D721Med (cell line): ENCODE results near the gene TMBIM1.
A peak's percentile ranks its signal among the peaks of the same experiment; 100 is the strongest.

Source experiments
- DNase-seq: peaks from one replicate; pipeline ENCODE4 v3.0.0; 2011; ENCODE audit warnings: low spot score; ENCODE audit not compliant: insufficient read length
- FAIRE-seq: peaks from 2 replicates; lab custom pipeline; 2011; peaks lifted over from hg19 to GRCh38; lab: Jason Lieb, UNC
- TF ChIP-seq, protein P1 (sequence below): IDR thresholded peaks from 2 replicates; pipeline ENCODE4 v1.5.1; 2012; ENCODE audit warnings: mild to moderate bottlenecking, control low read depth; ENCODE audit not compliant: insufficient read depth; ENCODE audit errors: missing control alignments

The TMBIM1 gene, protein sequence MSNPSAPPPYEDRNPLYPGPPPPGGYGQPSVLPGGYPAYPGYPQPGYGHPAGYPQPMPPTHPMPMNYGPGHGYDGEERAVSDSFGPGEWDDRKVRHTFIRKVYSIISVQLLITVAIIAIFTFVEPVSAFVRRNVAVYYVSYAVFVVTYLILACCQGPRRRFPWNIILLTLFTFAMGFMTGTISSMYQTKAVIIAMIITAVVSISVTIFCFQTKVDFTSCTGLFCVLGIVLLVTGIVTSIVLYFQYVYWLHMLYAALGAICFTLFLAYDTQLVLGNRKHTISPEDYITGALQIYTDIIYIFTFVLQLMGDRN

DNA sequence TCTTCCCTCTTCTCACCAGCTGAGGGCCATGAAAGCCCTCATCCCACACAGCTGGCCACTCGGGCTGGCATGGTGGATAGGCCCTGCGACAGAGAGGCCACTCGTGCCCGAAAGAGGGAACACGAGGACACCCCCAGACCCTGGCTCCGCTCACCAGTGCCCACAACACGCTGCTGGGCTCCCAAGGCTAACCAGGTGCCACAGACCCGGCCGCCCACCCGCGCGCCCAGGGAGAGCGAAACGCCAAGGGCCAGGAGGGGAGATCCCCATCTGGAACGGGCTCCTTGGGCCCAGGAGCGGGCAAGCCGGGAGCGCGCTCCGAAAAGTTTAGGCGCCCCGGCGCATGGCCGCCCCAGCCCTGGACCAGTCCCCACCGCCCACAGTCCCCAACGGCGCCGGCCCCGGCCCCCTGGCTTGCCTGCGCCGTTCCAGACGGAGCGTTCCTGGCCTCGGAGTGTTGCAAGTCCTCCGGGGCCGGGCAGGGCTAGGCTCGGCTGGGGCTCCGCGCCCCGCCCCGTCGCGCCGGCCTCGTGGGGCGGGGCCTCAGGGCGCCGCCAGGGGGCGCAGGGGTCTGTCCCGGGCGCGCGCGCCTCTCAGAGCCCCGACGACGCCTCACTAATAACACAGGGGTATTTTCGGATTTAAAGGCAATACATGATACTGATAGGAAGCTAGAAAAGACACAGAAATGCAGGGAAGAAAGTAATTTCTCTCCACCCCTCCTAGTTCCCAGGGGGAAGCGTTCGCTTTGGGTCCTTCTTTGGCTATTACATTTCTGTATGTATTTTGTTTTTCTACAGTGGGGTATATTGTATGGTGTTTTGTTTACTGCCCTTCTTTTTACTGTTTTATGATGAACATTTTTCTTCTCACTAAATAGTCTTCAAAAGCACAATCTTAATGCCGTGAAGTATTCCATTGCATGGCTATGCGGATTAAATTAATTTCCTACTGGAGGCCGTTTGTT lies at the start of gene TMBIM1:
Gene TMBIM1, minus strand, starts transcription at position 456 of the 967 bp plus-strand sequence. CDS start 10,362 bp downstream, outside the sequence.
- FAIRE-seq (no peak), DNase-seq (peak; percentile 97)
- TF ChIP-seq, protein P1, sequence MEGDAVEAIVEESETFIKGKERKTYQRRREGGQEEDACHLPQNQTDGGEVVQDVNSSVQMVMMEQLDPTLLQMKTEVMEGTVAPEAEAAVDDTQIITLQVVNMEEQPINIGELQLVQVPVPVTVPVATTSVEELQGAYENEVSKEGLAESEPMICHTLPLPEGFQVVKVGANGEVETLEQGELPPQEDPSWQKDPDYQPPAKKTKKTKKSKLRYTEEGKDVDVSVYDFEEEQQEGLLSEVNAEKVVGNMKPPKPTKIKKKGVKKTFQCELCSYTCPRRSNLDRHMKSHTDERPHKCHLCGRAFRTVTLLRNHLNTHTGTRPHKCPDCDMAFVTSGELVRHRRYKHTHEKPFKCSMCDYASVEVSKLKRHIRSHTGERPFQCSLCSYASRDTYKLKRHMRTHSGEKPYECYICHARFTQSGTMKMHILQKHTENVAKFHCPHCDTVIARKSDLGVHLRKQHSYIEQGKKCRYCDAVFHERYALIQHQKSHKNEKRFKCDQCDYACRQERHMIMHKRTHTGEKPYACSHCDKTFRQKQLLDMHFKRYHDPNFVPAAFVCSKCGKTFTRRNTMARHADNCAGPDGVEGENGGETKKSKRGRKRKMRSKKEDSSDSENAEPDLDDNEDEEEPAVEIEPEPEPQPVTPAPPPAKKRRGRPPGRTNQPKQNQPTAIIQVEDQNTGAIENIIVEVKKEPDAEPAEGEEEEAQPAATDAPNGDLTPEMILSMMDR, result peak; percentile 66

DNA sequence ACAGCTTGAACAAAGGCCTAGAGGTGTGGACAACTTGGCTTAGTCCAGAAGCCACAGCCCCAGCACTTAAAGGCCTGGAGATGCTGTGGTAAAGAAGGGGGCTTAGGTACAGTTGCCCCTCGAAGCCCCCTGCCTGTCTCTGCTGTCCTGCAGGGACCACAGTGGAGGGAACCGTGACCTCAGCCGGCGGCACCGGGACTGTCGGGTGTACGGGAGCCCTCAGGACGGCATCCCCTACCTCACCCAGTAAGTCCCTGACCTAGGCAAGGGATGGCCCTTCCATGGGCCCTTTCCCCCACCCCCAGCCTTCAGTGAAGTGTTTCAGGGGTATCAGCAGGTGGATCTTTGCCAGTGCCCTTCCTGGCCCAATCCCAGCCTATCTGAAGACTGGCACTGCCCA lies 49.1 kb upstream of the TMBIM1 start:
- TF ChIP-seq, protein P1, result no peak
- FAIRE-seq (no peak), DNase-seq (no peak)

DNA sequence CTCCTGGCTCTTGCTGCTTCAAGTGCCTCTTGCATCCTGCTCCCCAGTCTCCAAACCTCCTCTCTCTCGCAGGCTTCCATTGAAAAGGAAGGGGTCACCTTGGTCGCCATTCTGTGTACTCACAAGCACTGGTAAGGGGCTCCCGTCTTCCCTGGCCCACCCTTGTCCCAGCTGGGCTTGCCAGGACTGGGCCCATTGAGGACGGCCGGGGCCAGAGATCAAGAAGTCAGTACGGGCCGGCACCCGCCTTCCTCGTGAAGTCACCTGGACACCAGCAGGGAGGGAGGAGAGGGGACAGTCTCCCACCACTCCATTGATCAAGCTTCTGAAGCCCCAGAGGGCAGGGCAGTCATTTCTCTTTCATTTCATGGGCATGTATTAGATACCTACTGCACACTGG lies 48.4 kb upstream of the TMBIM1 start:
- TF ChIP-seq, protein P1, result no peak
- FAIRE-seq, result no peak

DNA sequence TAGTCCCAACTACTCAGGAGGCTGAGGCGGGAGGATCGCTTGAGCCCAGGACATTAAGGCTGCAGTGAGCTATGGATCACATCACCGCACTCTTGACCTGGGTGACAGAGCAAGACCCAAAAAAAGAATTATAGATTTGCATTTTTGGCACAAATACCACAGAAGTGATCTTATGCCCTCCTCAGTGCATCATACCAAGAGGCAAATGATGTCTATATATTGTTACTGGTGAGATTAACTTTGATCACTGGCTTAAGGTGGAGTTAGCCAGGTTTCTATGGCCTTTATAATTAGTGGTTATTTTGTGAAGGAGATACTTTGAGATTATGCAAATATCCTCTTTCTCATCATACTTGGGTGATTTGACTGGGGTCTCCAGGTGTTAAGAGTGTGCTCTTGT lies 42.2 kb upstream of the TMBIM1 start:
- no peak for FAIRE-seq
- TF ChIP-seq, protein P1, result no peak
- DNase-seq, result no peak

More for the DNA sequence above, 48.4 kb upstream of the TMBIM1 start:
- DNase-seq, result no peak

DNA sequence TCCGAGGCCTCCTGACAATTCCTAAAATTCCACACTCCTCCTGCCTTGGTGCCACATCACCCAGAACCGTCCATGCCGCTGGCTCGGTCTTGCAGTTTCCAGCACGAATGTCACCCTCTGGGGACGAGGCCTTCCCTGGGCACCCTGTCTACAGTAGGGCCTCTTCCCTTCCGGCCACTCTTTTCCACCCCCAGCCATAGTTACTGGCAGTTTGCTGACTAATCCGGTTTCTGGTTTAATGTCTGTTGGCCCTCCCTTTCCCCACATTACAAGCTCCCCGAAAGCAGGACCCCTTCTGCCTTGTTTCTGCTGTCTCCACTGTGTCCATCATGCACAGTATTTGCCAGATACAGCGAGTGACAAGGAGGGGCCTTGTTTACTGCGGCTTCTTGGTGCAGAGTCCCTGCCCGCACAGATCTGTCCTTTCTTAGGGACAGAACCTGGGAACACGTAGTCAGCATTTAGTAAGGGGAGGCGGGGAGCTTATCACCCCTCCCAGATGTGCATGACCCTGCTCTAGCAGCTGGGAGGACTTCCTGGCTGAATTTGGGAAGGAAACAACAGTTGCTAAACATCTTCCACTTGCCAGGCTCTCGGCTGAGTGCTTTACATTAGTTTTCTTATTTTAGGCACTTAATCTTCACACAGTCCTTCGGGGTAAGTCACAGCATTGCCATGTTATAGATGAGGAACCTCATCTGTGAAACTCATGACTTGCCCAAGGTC lies 40.8 kb upstream of the TMBIM1 start:
- DNase-seq (no peak), FAIRE-seq (no peak)
- TF ChIP-seq, protein P1, result no peak

DNA sequence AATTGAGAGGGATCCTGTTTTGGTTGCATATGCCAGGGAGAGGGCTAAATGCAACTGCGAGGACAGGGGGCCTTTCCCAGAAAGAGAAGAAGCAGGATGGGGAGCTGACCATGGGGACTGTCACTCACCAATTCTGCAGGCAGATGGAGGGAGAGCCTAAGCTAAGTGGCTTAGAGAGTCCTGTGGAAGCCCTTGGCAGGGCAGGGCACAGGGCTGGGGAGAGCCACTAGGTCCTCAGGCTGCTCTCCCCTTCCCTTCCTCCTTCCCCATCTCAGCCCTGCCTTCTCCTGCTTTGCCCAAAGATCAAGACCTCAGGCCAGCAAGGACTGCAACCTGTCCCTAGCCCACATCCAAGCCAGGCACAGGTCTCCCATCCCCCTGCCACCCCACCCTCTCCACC lies 40.0 kb upstream of the TMBIM1 start:
- peak; percentile 44 for DNase-seq
- FAIRE-seq, result no peak
- TF ChIP-seq, protein P1, result no peak
